ENCODE results near the gene REX1BD.

The REX1BD gene

DNA sequence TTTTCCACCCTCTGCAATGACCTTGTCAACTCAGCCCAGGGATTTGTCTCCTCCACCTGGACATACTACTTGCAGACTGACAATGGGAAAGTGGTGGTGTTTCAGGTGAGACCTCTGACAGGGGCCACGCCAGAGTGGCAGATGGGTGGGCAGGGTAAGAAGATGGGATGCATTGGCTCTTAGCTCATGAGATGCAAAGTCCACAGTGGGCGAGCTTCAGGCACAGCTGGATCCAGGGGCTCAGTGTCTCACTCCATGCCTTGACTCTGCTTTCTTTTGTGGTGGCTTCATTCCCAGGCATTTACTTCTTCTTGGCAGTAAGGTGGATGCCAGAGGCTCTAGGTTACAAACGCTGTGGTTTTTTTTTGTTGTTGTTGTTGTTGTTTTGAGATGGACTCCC lies 27.4 kb downstream of the REX1BD start:
- no peak for DNase-seq (ENCODE audit: low read depth)

DNA sequence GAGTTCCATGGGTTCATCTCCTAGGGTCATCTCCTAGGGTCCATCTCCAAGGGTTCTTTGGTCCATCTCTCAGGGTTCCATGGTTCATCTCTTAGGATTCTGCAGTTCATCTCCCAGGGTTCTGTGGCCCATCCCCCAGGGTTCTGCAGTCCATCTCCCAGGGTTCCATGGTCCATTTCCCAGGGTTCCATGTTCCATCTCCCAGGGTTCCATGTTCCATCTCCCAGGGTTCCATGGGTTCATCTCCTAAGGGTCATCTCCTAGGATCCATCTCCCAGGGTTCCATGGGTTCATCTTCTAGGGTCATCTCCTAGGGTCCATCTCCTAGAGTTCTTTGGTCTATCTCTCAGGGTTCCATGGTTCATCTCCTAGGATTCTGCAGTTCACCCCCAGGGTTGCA lies 29.0 kb downstream of the REX1BD start:
- DNase-seq (ENCODE audit: low read depth): no peak

DNA sequence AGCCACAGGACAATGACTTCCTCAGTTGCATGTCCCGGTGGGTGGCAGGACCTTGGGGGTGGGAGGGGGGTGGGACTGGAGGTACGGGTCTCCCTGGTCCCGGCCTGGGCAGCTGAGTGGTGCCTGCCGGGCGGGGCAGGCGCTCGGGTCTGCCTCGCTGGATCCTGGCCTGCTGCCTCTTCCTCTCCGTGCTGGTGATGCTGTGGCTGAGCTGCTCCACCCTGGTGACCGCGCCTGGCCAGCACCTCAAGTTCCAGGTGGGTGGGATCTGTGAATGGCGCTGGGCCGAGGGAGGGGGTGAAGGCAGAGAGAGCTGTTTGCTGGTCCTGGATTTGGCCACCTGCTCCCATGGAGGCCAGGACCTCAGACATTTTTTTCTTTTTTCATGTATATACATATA lies 29.6 kb downstream of the REX1BD start:
- DNase-seq (ENCODE audit: low read depth): no peak

DNA sequence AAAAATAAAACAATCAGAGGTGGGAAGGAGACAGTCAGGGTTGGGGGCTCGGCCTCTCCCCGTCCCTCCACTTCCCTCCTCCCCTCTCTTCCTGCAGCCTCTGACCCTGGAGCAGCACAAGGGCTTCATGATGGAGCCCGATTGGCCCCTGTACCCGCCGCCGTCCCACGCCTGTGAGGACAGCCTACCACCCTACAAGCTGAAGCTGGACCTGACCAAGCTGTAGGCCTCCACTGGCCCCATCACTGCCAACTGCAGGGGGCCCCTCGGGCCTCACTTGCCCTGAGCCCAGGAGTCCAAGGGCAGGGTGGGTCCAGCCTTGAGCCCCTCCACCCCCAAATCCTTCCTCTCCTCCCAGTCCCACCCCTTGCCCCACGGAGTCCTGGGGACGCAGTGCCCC lies 31.7 kb downstream of the REX1BD start:
- DNase-seq (ENCODE audit: low read depth): no peak

- DNase-seq (ENCODE audit: low read depth): no peak
These were observed 32.3 kb downstream of the REX1BD start for GRCh38 chr19:18620902-18621301.

DNA sequence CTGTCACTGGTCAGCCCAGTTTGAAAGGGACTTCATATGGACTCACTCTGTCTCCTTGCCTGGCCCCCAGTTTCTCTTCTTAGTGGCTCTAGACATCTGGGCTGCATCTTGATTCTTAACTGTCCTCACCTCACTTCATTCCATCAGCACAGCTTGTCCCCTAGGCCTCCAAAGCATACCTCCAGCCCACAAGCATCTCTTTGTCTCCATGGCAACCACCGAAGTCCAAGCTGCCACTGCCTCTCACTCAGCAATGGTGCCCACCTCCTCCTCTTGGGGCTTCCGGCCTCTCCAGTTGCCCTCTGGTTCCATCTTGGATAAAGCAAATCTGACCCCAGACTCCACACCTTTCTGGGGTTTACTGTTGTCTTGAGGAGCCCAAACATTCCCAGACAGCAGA lies 38.3 kb downstream of the REX1BD start:
- no peak for DNase-seq (ENCODE audit: low read depth)

DNA sequence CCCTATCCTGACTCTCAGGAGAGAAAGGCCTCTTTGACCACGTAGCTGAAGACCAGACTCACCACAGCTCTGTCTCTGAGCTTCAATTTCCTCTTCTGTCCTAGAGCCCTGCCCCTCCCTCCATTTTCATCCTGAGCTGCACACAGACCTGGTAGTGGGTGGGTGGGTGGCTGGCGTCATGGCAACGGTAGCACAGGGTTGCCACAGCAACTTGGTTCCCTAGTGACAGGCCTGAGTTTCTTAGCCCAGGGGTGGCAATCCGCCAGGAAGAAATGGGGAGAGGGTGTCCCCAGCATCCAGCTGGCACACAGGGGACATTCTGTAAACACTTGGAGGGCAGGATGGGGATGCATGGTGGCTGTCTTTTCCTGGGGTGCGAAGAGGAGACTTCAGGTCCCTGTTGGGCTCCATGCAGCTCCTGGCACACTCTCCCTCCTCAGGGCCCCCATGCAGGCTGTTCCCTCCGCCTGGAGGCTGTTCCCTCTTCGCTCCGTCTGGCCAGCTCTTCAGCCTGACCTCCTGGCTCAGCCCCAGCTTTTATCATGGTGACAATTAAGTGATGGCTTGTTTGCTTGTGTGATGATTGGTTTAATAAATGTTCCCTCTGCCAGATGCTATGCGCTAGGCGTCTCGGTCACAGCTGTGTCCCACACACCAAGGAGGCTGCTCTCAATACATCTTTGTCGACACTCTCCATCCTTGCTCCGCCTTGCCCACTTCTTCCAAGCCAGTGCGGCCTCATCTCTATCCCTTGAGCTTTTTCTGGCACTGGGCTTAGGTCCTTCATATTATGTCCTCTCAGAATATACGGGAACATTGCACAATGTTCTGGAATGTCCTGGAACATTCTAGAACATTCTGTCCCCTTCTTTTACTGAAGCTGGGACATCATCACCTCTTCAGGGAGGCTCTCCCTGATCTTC lies 40.8 kb downstream of the REX1BD start:
- DNase-seq (ENCODE audit: low read depth): peak; percentile 50

- no peak for DNase-seq (ENCODE audit: low read depth)
These were observed 44.7 kb downstream of the REX1BD start for GRCh38 chr19:18633321-18633720.

DNA sequence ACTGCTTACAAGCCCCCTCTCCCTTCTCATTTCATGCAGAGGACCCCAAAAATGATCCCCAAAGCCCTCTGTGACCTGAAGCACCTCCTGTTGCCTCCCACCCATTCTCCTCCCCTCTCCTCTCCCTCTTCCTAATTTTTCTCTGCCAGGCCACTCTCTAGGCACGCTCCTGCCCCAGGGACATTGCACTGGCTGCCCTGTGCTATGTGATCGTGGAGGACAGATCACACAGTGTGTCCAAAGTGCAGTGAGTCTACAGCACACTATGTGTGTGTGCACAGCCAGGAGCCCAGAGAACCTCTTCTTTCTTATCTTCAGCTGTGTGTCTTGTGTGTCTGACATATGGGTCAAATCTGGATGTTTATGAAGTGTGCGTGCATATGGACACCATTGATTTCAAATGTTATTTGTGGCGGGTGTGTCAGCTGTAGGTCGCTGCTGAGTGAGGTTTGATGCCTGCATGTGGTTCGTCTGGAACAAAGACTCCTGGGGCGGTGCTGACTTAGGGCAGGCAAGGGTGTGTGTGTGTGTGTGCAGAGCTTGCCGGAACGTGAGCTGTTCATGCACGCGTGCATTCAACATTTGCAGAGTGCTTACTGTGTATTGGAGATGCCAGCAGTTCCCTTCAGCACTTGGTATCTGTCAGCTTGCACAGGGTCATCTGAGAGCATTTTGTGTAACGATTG lies 46.2 kb downstream of the REX1BD start:
- no peak for DNase-seq (ENCODE audit: low read depth)

- DNase-seq (ENCODE audit: low read depth): no peak
These were observed 47.2 kb downstream of the REX1BD start for GRCh38 chr19:18635831-18636182.

- peak; percentile 92 for DNase-seq (ENCODE audit: low read depth)
These were observed 47.8 kb downstream of the REX1BD start for GRCh38 chr19:18636183-18636968.

DNA sequence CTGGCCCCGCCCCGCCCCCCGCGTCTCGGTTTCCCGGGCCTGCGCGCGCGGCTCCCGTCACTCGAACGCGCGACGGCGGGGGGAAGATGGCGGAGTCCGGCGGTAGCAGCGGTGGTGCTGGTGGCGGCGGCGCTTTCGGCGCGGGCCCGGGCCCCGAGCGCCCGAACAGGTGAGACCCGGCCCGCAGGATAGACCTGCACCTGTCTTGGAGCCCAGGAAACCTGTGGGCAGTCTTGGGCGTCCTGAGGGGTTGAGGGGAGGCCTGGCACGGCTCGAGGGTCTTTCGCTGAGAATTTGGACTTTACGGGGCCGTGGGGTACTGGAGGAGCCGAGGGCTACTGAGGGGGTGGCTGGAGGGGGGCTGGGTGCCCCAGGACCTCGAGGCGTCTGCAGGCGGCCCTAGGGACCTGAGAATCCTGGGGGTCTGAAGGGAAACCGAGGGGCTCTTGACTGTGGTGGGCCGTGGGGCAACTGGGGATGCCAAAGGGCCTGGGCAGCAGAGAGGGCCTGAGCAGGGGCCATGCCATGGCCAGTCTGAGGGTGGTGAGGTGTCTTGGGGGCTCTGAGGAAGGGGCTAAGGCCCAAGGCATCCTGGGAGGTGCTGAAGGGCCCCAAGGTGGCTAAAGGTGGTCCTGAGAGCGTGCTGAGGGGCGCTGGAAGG lies 48.5 kb downstream of the REX1BD start, which contains the start of gene KLHL26:
TSS of gene KLHL26 (plus strand) at position 60 of the 661 bp plus-strand sequence. CDS start at position 87, 27 bp downstream.
- no peak for DNase-seq (ENCODE audit: low read depth)

- no peak for DNase-seq (ENCODE audit: low read depth)
These were observed 49.4 kb downstream of the REX1BD start for GRCh38 chr19:18637673-18638630.

- DNase-seq (ENCODE audit: low read depth): no peak
These were observed 51.2 kb downstream of the REX1BD start for GRCh38 chr19:18639706-18640243.

All from fibroblast of the conjunctiva (primary cell).